Measurements from ENCODE around the gene TMEM37.

DNA sequence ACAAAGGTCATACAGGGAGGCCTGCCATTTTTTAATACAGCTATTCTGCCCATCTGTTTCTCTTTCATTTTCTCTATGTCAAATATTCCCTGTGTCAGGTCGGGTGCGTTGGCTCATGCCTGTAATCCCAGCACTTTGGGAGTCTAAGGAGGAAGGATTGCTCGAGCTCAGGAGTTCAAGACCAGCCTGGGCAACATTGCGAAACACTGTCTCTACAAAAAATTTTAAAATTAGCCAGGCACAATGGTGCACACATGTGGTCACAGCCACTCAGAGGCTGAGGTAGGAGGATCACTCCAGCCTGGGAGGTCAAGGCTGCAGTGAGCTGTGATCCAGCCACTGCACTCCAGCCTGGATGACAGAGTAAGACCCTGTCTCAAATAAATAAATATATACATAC, 34.7 kb downstream of the TMEM37 start:
- TF ChIP-seq, protein P1, sequence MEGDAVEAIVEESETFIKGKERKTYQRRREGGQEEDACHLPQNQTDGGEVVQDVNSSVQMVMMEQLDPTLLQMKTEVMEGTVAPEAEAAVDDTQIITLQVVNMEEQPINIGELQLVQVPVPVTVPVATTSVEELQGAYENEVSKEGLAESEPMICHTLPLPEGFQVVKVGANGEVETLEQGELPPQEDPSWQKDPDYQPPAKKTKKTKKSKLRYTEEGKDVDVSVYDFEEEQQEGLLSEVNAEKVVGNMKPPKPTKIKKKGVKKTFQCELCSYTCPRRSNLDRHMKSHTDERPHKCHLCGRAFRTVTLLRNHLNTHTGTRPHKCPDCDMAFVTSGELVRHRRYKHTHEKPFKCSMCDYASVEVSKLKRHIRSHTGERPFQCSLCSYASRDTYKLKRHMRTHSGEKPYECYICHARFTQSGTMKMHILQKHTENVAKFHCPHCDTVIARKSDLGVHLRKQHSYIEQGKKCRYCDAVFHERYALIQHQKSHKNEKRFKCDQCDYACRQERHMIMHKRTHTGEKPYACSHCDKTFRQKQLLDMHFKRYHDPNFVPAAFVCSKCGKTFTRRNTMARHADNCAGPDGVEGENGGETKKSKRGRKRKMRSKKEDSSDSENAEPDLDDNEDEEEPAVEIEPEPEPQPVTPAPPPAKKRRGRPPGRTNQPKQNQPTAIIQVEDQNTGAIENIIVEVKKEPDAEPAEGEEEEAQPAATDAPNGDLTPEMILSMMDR (IDR thresholded peaks at IDR 0.05), result no peak
- TF ChIP-seq POLR2A (IDR thresholded peaks at IDR 0.05) (no peak), POLR2AphosphoS5 (IDR thresholded peaks at IDR 0.05) (no peak)
